Measurements from ENCODE around the gene CNOT4.

DNA sequence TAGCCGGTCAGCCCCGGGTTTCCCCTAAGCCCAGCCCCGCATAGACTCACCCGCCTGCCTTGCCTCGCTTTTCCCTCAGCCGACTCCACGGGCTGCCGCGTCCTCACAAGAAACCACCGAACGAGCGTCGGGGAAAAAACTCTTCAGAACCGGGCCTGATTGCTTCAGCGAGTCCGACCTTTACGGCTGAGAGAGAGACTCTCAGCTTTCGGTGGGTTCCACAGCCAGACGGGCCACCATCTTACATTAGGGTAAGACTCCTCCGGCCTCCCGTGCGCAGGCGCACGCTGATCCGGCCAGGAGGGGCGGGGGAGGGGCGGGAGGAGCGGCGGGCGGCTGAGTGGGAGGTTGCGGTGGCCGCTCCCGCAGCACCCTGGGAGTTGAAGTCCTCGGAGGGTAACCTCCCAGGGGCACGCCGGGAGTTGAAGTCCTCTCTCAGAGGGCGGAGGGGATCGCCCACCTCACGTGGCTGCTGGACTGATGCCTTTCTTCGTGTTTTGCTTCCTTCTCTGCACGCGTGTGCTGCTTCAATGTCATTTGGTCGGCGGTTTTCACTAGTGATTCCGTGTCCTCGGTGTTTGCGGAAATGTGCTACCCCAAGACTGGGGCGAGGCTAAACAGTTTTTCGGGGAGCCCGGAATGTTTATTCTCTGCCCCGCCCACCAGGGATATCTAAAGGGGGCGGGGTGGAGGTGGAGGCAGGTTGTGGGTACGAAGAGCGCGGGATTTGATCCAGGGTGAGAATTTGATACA, at the start of gene CNOT4:
- TF ChIP-seq POLR2AphosphoS5 (IDR thresholded peaks at IDR 0.05): peak; percentile 87 to 90 (median 90)
- TF ChIP-seq, protein P1, sequence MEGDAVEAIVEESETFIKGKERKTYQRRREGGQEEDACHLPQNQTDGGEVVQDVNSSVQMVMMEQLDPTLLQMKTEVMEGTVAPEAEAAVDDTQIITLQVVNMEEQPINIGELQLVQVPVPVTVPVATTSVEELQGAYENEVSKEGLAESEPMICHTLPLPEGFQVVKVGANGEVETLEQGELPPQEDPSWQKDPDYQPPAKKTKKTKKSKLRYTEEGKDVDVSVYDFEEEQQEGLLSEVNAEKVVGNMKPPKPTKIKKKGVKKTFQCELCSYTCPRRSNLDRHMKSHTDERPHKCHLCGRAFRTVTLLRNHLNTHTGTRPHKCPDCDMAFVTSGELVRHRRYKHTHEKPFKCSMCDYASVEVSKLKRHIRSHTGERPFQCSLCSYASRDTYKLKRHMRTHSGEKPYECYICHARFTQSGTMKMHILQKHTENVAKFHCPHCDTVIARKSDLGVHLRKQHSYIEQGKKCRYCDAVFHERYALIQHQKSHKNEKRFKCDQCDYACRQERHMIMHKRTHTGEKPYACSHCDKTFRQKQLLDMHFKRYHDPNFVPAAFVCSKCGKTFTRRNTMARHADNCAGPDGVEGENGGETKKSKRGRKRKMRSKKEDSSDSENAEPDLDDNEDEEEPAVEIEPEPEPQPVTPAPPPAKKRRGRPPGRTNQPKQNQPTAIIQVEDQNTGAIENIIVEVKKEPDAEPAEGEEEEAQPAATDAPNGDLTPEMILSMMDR (IDR thresholded peaks at IDR 0.05 in 8 of 11, conservative IDR thresholded peaks at IDR 0.05 in 3 of 11): peak in 1 of 11 experiments; percentile 37

Data from spleen (tissue), 7 donors.